ENCODE results near the gene CYBA.

The CYBA gene

GRCh38 chr16:88627531-88628411 is 23.1 kb downstream of the CYBA start:
- DNase-seq: no peak

- DNase-seq: no peak
Observed at GRCh38 chr16:88626646-88627045, 24.2 kb downstream of the CYBA start.

- no peak for DNase-seq
Observed at GRCh38 chr16:88624977-88625576, 25.8 kb downstream of the CYBA start.

- no peak for DNase-seq
Observed at GRCh38 chr16:88624481-88624880, 26.4 kb downstream of the CYBA start.

- DNase-seq: no peak
Observed at GRCh38 chr16:88623858-88624257, 27.0 kb downstream of the CYBA start.

GRCh38 chr16:88622866-88623265 is 28.0 kb downstream of the CYBA start:
- no peak for DNase-seq

GRCh38 chr16:88622125-88622524 is 28.7 kb downstream of the CYBA start:
- no peak for DNase-seq

GRCh38 chr16:88619859-88620815 is 30.7 kb downstream of the CYBA start:
- no peak for DNase-seq

GRCh38 chr16:88618956-88619667 is 31.7 kb downstream of the CYBA start:
- no peak for DNase-seq

GRCh38 chr16:88618182-88618955 is 32.5 kb downstream of the CYBA start:
- DNase-seq: no peak

GRCh38 chr16:88617268-88618031 is 33.4 kb downstream of the CYBA start:
- no peak for DNase-seq

GRCh38 chr16:88616736-88617135 is 34.1 kb downstream of the CYBA start:
- no peak for DNase-seq

- no peak for DNase-seq
Observed at GRCh38 chr16:88616320-88616719, 34.5 kb downstream of the CYBA start.

- DNase-seq: no peak
Observed at GRCh38 chr16:88614818-88615580, 35.9 kb downstream of the CYBA start.

- DNase-seq: no peak
Observed at GRCh38 chr16:88613911-88614817, 36.7 kb downstream of the CYBA start.

GRCh38 chr16:88613293-88613692 is 37.6 kb downstream of the CYBA start:
- no peak for DNase-seq

- DNase-seq: no peak
Observed at GRCh38 chr16:88610909-88611812, 39.7 kb downstream of the CYBA start.

GRCh38 chr16:88610080-88610479 is 40.8 kb downstream of the CYBA start:
- DNase-seq: no peak

Measured in activated naive CD4-positive, alpha-beta T cell (primary cell).